Lower leg skin (tissue), 4 donors: Measurements from ENCODE around the gene CMIP. TPM values are rescaled to one million over a fixed set of nuclear protein-coding genes. Genes with fewer than 3 reads are reported as not detected.

Experiments used
- DNase-seq, 2 donors: peaks; one replicate each; pipeline ENCODE4 v3.0.0-alpha.2; 2019; ENCODE audit warnings: low spot score in 2 of 2
- H3K4me3 ChIP-seq: fragments of 200-600 bp; sonication (generic); 2 replicates; pipeline ENCODE4 v1.5.1; 2017; ENCODE audit warnings: mild to moderate bottlenecking, low read depth; ENCODE audit not compliant: poor library complexity, severe bottlenecking
- CTCF ChIP-seq, 3 donors: fragments of 450-650 bp; IDR thresholded peaks; one replicate each; pipeline ENCODE4 v1.5.1; 2016; ENCODE audit warnings: antibody characterized with exemption in 3 of 3, mild to moderate bottlenecking in 3 of 3, moderate library complexity in 2 of 3
- POLR2A ChIP-seq, 2 donors: fragments of 450-650 bp; IDR thresholded peaks; one replicate each; pipeline ENCODE4 v1.6.1; 2016 to 2017; ENCODE audit warnings: antibody characterized with exemption in 2 of 2, mild to moderate bottlenecking in 1 of 2, moderate library complexity in 1 of 2
- WGBS, 2 donors: methylation state at CpG; one replicate each; pipeline ENCODE4 v1.1.5; 2018; 5-methylcytosine and 5-hydroxymethylcytosine counted together
- intact Hi-C: fragments of 100-400 bp; cut with DNase I; formaldehyde crosslinking; loops from one replicate; pipeline ENCODE4 v1.15.0; 2023; ENCODE audit warnings: low total_unique reads
- total RNA-seq, 4 donors: library from RNA; depleted of rRNA; stranded (reverse); fragments of >200 nt; gene quantifications; one replicate each; pipeline ENCODE4 v1.1.0, GENCODE V29; 2016

CMIP gene
- total RNA-seq, 4 donors from 2014 or later = 53.7 to 115 (median 77.4) TPM

- 73 to 85% methylated on average over 6 of the region's 6 CpGs for WGBS, 2 donors
- H3K4me3 ChIP-seq = no peak overlapping the region
- intact Hi-C loops = no loop called here
- no peak for DNase-seq
- TF ChIP-seq CTCF (IDR thresholded peaks at IDR 0.05) = no peak
- no peak for TF ChIP-seq POLR2A (IDR thresholded peaks at IDR 0.05)
Observed at GRCh38 chr16:81551151-81551808, 106.7 kb downstream of the CMIP start.

GRCh38 chr16:81551821-81552304, 107.3 kb downstream of the CMIP start:
- TF ChIP-seq POLR2A (IDR thresholded peaks at IDR 0.05) = no peak
- no peak for TF ChIP-seq CTCF (IDR thresholded peaks at IDR 0.05)
- no peak for DNase-seq
- no peak overlapping the region for H3K4me3 ChIP-seq
- WGBS, 2 donors = 67 to 72% methylated on average over 6 to 7 of the region's 11 CpGs
- intact Hi-C loops = no loop called here

- DNase-seq = no peak
- intact Hi-C loops = no loop called here
- WGBS, 2 donors = 38 to 50% methylated on average over 1 of the region's 1 CpG
- TF ChIP-seq POLR2A (IDR thresholded peaks at IDR 0.05) = no peak
- TF ChIP-seq CTCF (IDR thresholded peaks at IDR 0.05) = no peak
- no peak overlapping the region for H3K4me3 ChIP-seq
Observed at GRCh38 chr16:81552743-81553079, 108.1 kb downstream of the CMIP start.

GRCh38 chr16:81553080-81553813, 108.6 kb downstream of the CMIP start:
- no peak overlapping the region for H3K4me3 ChIP-seq
- no peak for TF ChIP-seq CTCF (IDR thresholded peaks at IDR 0.05)
- intact Hi-C loops = no loop called here
- DNase-seq = no peak
- 27 to 36% methylated on average over 22 of the region's 22 CpGs for WGBS, 2 donors

GRCh38 chr16:81553814-81554675, 109.4 kb downstream of the CMIP start:
- TF ChIP-seq POLR2A (IDR thresholded peaks at IDR 0.05) (no peak), CTCF (IDR thresholded peaks at IDR 0.05) (no peak)
- DNase-seq = no peak
- intact Hi-C loops = no loop called here
- 46 to 49% methylated on average over 10 of the region's 10 CpGs for WGBS, 2 donors
- H3K4me3 ChIP-seq = no peak overlapping the region
